ENCODE data around the gene PDIA6.

Gene PDIA6

DNA sequence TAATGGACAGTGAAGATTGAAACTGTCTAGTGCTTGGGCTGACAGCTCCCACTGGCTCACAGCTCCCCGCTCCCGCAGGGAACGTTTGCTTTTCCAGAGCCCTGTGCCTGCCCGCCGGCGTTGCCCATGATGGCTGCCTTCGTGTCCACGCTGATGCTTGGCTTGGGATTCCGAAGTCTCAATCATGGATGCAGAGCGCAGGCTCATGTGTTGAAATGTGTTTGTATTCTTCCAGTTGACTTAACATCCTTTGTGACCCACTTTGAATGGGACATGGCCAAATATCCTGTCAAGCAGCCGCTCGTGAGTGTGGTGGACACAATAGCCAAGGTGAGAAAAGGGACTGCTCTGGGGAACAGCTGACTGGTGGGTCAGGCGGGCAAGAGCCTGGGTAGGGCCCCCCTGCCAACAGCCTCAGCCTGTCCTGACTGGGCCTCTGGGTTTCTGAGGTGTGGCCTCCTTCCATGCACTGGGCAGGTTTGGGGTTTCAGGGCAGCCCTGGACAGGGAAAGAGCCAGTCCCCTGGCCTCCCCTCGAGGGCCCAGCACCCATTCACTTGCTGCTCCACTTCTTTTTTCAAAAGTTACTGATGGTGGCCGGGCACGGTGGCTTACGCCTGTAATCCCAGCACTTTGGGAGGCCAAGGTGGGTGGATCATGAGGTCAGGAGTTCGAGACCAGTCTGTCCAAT, 48.3 kb downstream of the PDIA6 start:
- no peak for DNase-seq (ENCODE audit: low read depth, low spot score)

GRCh38 chr2:10763461-10763800, 49.2 kb downstream of the PDIA6 start:
- no peak for DNase-seq (ENCODE audit: low read depth, low spot score)

DNA sequence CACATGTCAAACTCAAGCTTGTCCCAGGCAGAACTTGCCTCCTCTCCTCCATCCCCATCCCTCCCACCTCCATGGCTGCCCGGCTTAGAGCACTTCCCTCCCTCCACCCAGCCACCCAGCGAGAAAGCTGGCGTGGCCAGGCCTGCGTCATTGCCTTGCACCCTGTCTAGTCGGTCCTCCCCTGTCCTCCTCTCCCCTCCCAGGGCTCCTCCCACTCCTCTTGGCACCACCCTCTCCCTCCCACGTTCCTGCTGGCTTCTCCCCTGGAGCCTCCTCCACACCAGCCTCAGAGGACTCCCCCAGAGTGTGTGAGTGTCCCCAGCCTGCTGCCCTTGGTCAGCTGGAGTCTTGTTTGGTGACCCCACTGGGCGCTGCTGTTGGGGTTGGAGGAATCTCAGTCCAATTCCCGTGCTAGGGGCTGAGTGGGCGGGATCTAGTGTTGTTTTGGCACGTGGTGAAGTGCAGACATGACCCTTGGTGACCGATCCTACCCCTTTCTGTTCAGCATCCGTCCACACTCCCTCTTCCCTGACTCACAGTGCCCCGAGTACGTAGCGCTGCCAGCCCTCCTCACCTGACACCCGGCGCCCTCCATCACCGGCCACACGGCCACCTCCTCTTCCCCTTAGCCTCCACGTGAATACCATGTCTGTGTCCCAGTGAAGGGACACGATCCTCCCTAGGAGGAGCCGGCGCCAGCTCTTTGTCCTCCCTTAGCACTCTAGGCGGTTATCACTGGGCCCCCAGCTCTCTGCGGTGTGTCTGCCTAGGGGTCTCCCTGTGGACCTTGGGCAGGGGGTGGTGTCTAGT, 49.7 kb downstream of the PDIA6 start:
- DNase-seq (ENCODE audit: low read depth, low spot score), result no peak

GRCh38 chr2:10761591-10761990, 51.0 kb downstream of the PDIA6 start:
- no peak for DNase-seq (ENCODE audit: low read depth, low spot score)

- no peak for DNase-seq (ENCODE audit: low read depth, low spot score)
Measured at GRCh38 chr2:10760794-10761504, 51.6 kb downstream of the PDIA6 start.

GRCh38 chr2:10759151-10759714, 53.4 kb downstream of the PDIA6 start:
- DNase-seq (ENCODE audit: low read depth, low spot score), result no peak

DNA sequence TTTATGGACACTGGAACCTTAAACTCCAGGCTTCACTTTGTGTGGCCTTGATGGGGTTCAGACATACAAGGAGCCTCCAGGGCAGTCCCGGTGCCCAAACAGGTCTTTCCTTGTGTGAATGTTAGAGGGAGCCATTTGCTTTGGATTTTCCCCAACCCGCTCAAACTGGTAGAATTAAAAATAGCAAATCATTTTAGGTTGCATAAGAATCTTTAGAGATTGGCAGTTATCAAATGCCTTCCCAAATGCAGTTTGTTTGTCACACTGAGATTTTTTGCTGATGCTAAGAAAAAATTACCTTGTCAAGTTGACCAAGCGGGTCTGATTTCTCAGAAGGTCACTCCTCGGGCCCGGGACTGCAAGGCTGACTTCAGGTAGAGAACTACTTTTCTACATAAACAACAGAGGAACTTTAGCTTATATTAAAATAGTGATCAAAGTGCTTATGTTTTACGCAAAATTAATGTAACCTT, 54.7 kb downstream of the PDIA6 start:
- DNase-seq (ENCODE audit: low read depth, low spot score), result no peak

DNA sequence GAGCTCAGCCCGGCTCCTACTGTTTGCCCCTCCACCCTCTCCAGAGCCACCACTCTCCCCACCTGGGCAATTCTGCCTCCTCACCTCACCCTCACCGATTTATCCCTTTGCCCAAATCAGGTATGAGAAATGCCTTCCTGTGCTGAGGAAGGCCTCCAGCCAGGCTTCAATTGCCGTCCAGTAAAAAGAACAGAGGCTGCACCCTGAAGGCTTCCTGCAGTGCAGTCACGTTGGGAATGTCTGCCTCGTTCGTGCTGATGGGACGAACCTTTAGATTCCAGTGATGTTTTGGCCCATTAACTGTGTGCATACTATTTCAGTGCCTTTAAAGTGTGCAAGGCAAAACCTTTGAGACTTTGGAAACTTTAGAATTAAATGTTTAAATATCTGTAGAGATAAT, 57.0 kb downstream of the PDIA6 start:
- DNase-seq (ENCODE audit: low read depth, low spot score), result no peak

DNA sequence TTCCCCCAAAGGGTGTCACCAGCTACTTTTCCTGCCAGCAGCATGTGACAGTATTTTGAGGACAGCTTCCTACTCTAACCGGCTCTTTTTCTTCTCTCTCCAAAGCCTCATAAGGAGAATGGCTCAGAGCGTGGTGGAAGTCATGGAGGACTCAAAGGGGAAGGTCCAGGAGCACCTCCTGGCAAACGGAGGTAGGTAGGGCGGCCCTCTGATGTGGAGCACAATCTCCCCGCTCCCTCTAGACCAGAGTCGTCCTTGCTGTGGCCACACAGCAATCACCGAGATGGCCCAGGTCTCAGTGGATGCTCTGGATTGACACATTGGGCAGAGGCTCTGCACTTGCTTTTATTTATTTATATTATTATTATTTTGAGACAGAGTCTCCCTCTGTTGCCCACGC, 58.7 kb downstream of the PDIA6 start:
- no peak for DNase-seq (ENCODE audit: low read depth, low spot score)

DNA sequence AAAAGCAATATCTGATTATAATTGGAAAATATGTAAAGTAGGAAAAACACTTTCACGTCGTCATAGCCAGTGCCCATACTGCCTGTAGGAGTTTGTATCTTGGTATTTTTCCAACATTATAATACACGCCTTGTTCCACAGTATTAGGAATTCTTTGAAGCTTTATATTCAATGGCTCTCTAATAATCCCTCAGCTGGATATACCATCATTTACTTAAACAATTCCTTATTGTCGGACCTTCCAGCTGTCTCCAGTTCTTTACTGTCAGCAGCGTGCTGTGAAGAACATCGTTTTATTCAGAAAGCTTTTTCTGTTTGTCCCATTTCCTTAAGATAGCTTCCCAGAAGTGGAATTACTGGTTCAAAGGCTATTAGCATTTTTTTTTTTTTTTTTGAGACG, 59.4 kb downstream of the PDIA6 start:
- DNase-seq (ENCODE audit: low read depth, low spot score), result no peak

DNA sequence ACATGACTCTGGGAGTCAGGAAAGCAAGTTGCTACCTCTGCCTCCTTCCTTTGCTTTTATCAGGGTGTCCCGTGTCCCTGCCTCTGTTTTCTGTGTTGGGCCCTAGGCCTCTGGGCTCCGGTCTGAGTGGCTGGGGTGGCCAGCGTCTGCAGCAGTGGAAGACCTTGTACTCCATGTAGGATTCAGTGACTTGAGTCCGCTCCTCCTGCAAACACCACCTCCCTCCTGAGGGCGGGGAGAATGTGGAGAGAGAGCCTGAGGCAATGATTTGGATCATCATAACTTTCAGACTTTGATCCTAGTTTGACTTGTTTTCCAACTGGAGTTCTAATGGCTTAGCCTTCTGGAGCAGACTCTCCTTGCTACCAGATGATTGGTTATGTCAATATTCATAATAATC, 60.3 kb downstream of the PDIA6 start:
- DNase-seq (ENCODE audit: low read depth, low spot score), result no peak

GRCh38 chr2:10750610-10751009, 62.0 kb downstream of the PDIA6 start:
- no peak for DNase-seq (ENCODE audit: low read depth, low spot score)

DNA sequence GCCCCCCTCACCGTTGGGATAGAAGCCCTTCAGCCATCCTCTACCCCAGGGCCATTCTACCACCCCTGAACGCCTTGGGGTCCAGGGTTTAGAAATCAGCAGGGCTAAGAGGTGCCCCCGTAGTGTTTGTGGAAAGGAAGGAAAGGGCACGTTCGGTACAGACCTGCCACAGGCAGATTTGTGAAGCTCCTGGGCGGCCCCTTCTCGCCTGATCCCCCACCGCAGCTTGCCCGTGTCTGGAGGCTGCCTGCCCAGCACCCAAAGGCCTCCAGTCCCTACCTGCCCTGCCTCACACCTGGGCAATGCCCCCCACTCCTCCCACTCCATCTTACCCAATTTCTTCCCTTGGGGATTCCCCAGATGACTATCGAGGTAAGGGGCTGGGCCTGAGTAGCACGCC, 69.9 kb downstream of the PDIA6 start:
- no peak for DNase-seq (ENCODE audit: low read depth, low spot score)

GRCh38 chr2:10741139-10741538, 71.4 kb downstream of the PDIA6 start:
- no peak for DNase-seq (ENCODE audit: low read depth, low spot score)

DNA sequence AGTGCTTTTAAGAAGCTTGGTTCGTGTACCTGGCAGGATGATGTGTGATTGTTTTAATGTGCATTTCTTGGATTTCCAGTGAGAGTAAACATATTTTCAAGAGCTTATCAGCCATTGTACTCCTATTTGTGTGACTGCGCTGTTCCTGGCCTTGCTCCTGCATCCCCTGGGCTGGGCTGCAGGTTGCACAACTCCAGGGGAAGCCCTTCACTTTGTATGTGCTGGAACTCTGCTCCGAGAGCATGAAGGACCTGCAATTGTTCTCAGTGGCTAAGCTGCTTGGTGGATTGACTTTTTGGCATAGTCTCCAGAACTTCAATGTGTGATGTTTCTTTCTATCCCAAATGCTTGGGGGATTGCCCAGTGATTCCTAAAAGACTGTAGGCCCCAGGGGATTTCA, 72.4 kb downstream of the PDIA6 start:
- DNase-seq (ENCODE audit: low read depth, low spot score), result no peak

DNA sequence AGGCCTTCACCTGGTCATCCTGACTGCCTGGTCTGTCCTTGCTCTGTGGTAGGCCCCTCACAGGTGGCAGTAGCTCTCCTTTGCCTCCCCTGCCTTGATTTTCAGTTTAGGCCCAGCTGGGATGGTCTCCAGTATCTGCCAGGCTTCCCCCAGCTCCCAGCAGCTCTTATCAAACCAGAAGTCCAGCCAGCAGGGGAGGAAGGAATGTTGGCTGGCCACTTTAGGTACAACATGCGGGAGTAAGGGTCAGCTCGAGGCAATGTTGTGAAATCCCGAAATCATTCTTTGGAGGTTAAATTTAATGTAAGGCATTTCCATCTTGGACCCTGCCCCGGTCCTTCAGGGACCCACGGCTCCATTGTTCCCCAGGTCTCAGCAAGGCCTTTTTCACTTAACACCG, 74.4 kb downstream of the PDIA6 start:
- no peak for DNase-seq (ENCODE audit: low read depth, low spot score)

GRCh38 chr2:10733980-10734379, 78.6 kb downstream of the PDIA6 start:
- no peak for DNase-seq (ENCODE audit: low read depth, low spot score)

GRCh38 chr2:10733566-10733925, 79.0 kb downstream of the PDIA6 start:
- DNase-seq (ENCODE audit: low read depth, low spot score), result no peak
